ENCODE results near the gene MRPL37.

Gene MRPL37

GRCh38 chr1:54266908-54267307 is 66.9 kb downstream of the MRPL37 start:
- Histone ChIP-seq H3K9me3 (ENCODE audit: control insufficient read depth, low read length) (no peaks in the 10 kb centered on the region), H3K36me3 (ENCODE audit: control insufficient read depth, insufficient read depth, low read length, severe bottlenecking) (no peaks in the 10 kb centered on the region)
- no peak for DNase-seq (ENCODE audit: low read depth)

More at GRCh38 chr1:54266908-54267307, 66.9 kb downstream of the MRPL37 start:
- peaks cover 24% of the 10 kb centered on the region for H3K4me1 ChIP-seq (ENCODE audit: control insufficient read depth, insufficient read depth, low read length)
- no peak overlapping the region for H3K9ac ChIP-seq (ENCODE audit: low read length)
- H3K27me3 ChIP-seq (replicated peaks; ENCODE audit: control insufficient read depth, insufficient read depth, low read length), result no peaks in the 10 kb centered on the region
- no peak overlapping the region for H3K4me3 ChIP-seq (ENCODE audit: low read length)

All from adipocyte (in vitro differentiated cells).